Fibroblast of upper back skin (primary cell): ENCODE data around the gene RAB31.
"Not testable (repeated sequence)": the region's sequence is repeated elsewhere in the genome, so short reads cannot be mapped to it uniquely, and the experiment has no call there.

Source experiments
- DNase-seq: peaks from one replicate; pipeline ENCODE4 v3.0.0-alpha.2; 2013

The RAB31 gene

GRCh38 chr18:9708057-9708433, at the start of gene RAB31:
TSS of gene RAB31 (plus strand) at chr18:9708301. CDS start at chr18:9708406, 105 bp downstream.
- DNase-seq: peak; percentile 83

DNA sequence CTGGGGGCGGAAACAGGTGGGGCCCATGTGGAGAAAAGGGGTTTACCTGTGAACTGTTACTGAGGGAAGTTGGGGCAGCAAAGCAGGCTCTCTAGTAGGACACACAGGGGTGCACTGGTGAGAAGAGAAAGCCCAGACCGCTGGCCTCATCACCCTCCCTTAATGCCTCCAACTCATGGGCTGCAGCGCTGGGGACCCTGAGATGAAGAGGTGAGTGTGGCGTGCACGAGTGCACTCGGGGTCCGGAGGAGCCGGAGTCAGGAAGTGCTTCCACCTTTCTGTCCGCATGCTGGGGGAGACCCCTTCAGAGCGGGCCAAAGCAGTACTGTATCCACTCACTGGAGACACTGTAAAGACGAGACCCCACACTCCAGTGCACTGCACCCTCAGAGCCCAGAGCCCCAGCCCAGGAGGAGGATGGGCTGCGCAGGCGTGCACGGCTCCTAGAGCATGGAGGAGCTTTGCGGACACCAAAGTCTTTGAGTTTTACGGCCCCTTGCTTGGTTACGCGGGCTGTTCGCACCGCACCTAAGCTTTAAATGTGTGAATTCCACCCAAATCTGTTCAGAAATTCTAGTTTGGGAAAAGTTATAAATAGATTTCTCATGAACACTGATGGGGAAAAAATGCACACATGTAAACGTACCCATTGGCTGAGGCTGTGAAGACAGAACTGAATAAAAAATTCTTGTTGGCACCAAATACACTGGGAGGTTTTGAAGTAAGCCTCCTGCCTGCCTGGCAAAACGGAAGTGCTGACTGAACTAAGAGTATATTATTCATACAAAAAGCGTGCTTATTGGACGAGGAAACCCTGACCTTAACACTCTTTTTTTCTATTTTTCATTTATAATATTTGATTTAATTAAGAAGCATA, 48.4 kb upstream of the RAB31 start:
- no peak for DNase-seq

- DNase-seq: peak; percentile 48
Measured at GRCh38 chr18:9661564-9661963, 46.5 kb upstream of the RAB31 start.

GRCh38 chr18:9663377-9663776, 44.7 kb upstream of the RAB31 start:
- no peak for DNase-seq

GRCh38 chr18:9665314-9665713, 42.8 kb upstream of the RAB31 start:
- peak; percentile 66 for DNase-seq

- DNase-seq: no peak
Measured at GRCh38 chr18:9666548-9666947, 41.6 kb upstream of the RAB31 start.

DNA sequence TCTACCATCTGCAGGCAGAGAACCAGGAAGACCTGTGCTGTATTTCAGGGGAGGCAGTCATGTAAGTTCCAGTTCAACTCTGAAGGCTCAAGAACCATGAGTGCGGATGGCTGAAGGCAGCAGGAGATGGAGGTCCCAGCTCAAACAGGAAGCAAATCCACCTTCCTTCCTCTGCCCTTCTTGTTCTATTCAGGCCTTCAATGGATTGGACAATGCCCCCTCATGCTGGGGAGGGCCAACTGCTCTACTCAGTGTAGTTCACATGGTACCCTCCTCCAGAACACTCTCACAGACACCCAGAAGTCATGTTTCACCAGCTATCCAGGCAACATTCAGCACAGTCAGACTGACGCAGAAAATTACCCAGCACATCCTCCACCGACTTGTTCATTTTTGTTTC, 39.1 kb upstream of the RAB31 start:
- no peak for DNase-seq

DNA sequence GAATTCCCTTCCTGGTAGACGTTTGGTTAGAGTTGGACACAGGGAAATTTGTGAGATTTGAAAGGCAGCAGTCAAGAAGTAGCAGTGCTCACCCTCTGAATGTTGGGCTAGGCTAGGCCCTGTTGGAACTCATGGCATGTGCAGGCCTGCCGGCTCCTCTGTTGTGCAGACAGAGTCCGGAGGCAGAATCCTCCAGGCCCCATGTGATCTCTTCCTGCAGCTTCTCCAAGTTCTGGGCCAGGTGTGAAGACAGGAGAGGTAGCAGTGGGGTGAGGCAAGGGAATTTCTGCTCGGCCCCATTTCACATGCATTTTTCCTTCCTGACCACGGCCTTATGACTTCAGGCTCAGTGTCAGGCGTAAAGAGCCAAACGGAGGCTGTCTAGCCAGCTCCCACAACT, 36.9 kb upstream of the RAB31 start:
- no peak for DNase-seq

- DNase-seq: peak; percentile 73
Measured at GRCh38 chr18:9673296-9674251, 34.5 kb upstream of the RAB31 start.

- DNase-seq: not testable (repeated sequence)
Measured at GRCh38 chr18:9678216-9678615, 29.9 kb upstream of the RAB31 start.

DNA sequence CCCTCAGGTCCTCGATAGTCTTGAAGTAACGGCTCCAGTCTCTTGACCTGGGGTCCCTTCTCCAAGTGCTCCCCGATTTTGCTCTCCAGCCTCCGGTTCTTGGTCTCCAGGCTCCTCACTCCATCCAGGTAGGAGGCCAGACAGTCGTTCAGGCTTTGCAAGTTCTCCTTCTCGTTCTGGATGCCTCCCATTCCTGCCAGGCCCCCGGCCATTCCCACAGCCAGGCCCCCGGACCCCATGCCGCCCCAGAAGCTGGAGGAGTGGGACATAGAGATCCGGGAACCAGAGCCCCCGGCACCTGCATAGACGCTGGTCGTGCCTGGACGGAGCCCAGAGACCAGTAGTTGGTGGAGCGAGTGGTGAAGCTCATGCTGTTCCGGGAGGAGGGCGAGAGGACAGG, 29.0 kb upstream of the RAB31 start:
- DNase-seq: no peak

DNA sequence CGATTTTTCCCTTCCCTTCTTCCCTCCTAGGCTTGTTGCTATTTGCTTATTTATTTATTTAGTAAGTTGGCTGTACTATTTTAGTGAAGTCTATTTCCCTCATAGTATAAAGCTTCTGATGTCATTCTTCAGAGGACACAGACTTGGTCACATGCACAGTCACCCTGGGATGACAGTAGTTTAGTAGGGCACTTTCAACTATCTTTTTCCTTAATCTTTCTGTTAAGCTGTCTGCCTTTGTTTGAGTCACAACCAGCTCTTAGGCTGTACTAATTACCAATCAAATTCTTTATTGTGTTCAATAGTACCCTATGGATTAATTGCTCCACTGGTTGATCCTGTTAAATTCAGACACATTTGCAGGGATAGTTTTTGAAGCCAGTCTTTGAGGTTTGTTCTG, 26.9 kb upstream of the RAB31 start:
- no peak for DNase-seq

- no peak for DNase-seq
Measured at GRCh38 chr18:9682572-9682971, 25.5 kb upstream of the RAB31 start.

GRCh38 chr18:9683418-9684396, 24.4 kb upstream of the RAB31 start:
- DNase-seq: peak; percentile 76

DNA sequence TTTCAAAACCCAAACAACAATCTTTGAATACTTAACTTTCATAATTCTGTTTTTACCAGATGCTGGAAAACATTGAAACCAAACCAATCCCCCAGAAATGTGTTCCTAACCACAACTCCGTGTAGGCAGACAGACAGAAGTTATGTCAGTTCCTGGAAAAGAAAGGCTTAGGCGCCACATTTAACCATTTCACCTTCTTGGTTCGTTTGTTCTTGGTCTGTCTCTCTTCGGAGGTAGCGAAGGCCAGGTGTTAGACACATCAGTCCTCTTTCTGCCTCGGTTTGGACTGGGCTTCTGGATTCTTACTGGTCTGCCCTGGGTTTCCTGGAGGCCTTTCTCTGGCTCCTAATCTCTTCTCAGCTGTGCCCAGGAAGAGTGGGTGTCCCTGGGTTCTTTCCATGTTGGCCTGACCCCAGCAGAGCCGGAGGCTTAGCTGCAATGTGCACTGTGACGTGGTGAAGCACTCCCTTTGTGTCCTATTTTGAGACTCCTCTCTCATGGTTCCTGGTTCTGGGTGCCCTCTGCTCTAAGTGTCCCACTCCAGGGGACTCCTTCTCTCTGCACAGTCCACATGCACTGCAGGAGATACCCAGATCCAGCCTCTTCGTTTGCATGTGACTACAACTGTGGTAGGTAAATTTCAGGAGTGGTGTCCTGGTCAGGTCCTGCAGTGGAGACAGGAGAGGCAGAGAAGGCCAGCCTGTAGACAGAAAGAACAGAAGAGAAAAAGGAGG, 23.1 kb upstream of the RAB31 start:
- DNase-seq: peak; percentile 68

DNA sequence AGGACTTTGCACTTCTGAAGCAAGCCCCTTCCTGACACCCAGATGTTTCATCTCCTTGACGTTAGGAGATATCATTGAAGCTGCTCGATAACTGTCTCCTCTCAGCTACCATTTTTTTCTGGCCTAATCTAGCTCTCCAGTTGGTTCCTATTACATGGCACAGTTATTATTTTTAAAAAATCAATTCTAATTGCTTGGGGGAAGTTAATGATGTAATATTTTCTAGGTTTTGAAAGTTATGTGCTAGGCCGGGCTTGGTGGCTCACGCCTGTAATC, 22.5 kb upstream of the RAB31 start:
- DNase-seq: no peak

GRCh38 chr18:9688036-9688741, 19.9 kb upstream of the RAB31 start:
- no peak for DNase-seq

DNA sequence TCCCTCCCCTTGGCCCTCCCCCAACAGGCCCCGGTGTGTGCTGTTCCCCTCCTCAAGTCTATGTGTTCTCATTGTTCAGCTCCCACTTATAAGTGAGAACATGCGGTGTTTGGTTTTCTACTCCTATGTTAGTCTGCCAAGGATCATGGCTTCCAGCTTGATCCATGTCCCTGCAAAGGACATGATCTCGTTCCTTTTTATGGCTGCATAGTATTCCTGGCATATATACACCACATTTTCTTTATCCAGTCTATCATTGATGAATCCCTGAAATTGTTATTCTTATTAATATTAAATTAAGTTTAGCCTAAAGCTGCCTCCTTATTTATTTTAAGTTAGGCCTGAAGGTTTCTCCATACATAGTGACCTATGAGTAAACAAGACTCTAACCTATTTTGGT, 18.8 kb upstream of the RAB31 start:
- DNase-seq: no peak

- peak; percentile 56 for DNase-seq
Measured at GRCh38 chr18:9690418-9691188, 17.5 kb upstream of the RAB31 start.

DNA sequence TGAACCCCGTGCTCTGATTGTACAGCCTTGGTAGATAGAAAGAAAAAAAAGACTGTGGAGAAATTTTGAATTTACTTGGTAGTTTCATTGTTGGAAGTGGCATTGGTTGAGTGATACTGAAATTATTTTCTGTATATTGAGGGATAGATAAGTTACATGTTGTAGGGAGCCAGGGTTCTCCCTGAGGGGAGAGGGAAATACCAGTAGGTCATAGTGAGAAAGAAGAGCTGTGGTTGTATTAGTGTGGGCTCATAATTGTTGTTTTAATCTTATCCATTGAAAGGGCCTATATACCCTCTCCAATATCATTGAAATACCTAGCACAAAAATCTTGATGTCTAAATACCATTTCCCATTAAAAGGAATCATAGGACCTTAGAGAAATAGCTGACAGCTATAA, 16.9 kb upstream of the RAB31 start:
- no peak for DNase-seq

DNA sequence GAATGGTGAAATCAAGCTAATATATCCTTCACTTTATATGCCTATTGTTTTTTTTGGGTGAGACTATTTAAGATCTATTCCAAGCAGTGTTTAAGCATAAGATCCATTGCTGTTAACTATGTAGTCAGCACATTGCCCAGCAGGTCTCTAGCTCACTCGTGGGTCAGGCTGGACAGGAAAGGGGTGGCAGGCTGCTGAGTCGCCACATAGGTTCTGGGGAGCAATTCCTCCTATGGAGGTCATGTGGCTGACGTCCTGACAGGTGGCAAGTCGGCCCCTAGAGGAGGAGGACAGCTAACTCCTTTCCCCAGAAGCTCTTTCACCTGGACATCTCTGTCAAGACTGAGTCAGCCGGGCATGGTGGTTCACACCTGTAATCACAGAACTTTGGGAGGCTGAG, 13.9 kb upstream of the RAB31 start:
- DNase-seq: no peak
